ENCODE measurements around the gene ONECUT1.

Gene ONECUT1

DNA sequence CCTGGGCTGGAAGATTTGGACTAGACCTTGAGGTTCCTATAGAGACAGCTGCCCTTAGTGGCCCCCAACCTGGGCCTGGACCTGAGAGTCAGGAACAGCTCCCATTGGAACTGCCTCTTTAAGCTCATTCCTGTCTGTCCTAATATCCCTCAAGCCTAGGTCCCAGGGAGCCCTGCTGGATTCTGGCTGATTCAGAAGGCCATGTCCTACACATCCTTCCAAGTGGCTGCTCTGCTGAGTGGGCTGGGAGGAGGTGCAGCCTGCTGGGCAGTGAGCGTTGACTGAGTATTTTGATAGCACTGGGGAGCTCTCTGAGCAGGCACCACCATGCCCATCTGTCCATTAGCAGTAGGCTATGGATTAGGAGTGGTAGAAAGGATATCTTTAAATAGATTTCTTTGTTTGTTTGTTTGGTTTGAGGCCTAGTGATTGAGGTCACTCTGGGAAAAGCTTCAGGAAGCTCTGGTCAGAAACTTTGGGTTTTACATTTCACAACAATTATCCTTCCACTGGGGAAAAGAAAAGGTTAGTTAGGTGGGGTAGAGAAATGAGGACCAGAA is 56.4 kb downstream of the ONECUT1 start:
- ChIA-PET CTCF (interaction anchor here (0.9 to 7.5 kb wide), 11 partner anchors 10 to 476 kb away, joined by 3 to 204 read pairs (median 4); no protein-coding TSS in a partner anchor), POLR2A (no interaction called here)
- no peak for DNase-seq (ENCODE audit: extremely low spot score)
- TF ChIP-seq, protein P1, sequence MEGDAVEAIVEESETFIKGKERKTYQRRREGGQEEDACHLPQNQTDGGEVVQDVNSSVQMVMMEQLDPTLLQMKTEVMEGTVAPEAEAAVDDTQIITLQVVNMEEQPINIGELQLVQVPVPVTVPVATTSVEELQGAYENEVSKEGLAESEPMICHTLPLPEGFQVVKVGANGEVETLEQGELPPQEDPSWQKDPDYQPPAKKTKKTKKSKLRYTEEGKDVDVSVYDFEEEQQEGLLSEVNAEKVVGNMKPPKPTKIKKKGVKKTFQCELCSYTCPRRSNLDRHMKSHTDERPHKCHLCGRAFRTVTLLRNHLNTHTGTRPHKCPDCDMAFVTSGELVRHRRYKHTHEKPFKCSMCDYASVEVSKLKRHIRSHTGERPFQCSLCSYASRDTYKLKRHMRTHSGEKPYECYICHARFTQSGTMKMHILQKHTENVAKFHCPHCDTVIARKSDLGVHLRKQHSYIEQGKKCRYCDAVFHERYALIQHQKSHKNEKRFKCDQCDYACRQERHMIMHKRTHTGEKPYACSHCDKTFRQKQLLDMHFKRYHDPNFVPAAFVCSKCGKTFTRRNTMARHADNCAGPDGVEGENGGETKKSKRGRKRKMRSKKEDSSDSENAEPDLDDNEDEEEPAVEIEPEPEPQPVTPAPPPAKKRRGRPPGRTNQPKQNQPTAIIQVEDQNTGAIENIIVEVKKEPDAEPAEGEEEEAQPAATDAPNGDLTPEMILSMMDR (IDR thresholded peaks at IDR 0.05; ENCODE audit: control extremely low read depth, extremely low read depth, low read depth, missing control alignments): no peak

DNA sequence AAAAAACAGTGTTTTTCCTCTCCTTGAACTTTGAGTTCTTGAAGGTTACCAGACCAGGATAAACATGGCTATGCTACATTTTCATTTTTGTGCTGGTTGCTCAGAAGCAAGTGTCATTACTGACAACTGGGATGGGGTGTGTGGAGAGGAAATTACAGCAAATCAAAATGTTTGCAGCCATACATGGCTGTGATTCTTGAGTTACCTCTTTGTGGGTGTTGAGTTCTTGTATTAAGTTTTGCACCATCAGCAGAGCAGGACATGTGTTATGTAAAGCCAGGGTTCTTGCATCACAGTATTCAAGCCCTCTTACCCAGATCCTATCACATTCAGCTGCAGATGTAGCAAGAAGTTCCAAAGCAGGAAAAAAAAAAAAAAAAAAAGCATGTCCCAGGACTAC is 57.0 kb downstream of the ONECUT1 start:
- TF ChIP-seq, protein P1 (IDR thresholded peaks at IDR 0.05; ENCODE audit: control extremely low read depth, extremely low read depth, low read depth, missing control alignments): no peak
- DNase-seq (ENCODE audit: extremely low spot score): no peak
- ChIA-PET POLR2A (no interaction called here), CTCF (interaction anchor here (0.9 to 7.5 kb wide), 4 partner anchors 14 to 476 kb away, joined by 3 to 204 read pairs (median 4); no protein-coding TSS in a partner anchor)

DNA sequence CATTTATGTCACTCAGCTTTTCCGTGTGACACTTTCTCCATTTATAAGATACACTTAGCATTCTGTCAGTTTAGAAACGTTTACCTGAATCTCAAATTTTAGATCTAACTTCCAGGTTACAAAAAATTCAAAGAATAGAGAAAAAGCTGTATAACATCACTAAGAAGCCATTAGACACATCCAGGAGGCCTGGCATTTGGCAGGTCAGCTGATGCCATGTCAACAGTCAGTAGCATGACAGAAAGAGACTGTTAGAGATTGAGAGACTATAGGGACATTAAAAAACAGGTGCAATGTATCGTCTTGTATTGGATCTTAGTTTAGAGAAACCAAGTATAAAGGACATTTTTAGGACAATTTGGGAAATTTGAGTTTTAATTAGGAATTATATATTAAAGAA is 57.6 kb downstream of the ONECUT1 start:
- CTCF ChIA-PET: interaction anchor here (1.3 to 7.5 kb wide), 3 partner anchors 436 to 549 kb away, joined by 3 to 204 read pairs (median 5); no protein-coding TSS in a partner anchor
- TF ChIP-seq, protein P1 (IDR thresholded peaks at IDR 0.05; ENCODE audit: control extremely low read depth, extremely low read depth, low read depth, missing control alignments): no peak
- POLR2A ChIA-PET: no interaction called here
- DNase-seq (ENCODE audit: extremely low spot score): no peak

DNA sequence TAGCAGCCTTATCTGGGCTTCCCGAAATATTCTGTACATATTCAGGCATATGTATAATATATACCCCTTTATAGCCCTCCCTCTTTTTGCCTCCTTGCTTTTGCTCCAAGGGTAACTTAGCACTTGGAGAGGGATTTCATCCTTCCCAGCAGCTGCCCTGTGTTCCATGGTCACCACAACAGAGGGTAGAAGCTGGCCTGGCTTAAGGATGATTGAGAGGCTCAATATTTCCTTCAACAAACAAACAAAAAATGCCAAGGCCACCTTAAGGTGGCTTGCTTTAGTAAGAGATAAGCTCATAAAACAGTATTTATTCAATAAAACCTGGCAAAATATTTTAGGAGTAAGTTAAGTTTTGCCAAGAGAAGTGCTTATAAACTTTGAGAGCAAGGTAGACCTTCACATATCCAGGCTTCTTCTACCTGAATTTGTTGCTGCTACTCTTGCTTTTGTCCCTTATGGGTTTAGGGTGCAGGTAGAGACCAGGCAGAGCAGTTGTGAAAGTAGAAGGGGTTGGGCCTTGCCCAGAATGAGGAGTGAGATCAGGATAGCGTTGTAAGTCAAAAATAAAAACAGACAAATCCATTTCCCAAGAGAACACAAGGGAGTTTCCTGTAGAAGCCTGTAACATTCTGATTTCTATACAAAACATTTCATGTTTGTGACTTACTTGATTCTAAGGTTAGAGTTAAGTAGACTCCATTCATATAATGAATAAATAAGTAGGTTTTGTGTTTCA is 58.2 kb downstream of the ONECUT1 start:
- TF ChIP-seq, protein P1 (IDR thresholded peaks at IDR 0.05; ENCODE audit: control extremely low read depth, extremely low read depth, low read depth, missing control alignments): no peak
- DNase-seq (ENCODE audit: extremely low spot score): no peak
- CTCF ChIA-PET: interaction anchor here (1.3 to 7.5 kb wide), 6 partner anchors 16 to 548 kb away, joined by 3 to 204 read pairs (median 4); no protein-coding TSS in a partner anchor
- POLR2A ChIA-PET: no interaction called here

DNA sequence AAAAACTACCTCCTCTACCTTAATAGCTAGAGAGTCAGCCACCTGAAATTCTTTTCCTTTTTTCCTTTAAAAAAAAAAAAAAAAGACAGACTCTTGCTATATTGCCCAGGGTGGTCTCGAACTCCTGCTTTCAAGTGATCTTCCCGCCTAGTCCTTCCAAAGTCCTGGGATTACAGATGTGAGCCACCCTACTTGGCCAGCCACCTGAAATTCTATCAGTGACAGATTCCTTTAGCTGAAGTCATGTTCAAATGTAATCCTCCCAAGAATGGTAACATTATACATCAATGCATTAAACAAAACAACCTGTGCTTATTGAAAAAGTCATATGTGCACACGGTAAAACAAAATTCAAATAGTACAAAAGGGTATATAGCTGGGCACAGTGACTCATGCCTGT is 59.1 kb downstream of the ONECUT1 start:
- DNase-seq (ENCODE audit: extremely low spot score): no peak
- TF ChIP-seq, protein P1 (IDR thresholded peaks at IDR 0.05; ENCODE audit: control extremely low read depth, extremely low read depth, low read depth, missing control alignments): no peak
- ChIA-PET POLR2A (interaction anchor here (0.7 kb wide), 1 partner anchor 480 kb away, joined by 4 read pairs; no protein-coding TSS in a partner anchor), CTCF (interaction anchor here (0.7 to 7.5 kb wide), 7 partner anchors 12 to 547 kb away, joined by 3 to 204 read pairs (median 4); no protein-coding TSS in a partner anchor)

DNA sequence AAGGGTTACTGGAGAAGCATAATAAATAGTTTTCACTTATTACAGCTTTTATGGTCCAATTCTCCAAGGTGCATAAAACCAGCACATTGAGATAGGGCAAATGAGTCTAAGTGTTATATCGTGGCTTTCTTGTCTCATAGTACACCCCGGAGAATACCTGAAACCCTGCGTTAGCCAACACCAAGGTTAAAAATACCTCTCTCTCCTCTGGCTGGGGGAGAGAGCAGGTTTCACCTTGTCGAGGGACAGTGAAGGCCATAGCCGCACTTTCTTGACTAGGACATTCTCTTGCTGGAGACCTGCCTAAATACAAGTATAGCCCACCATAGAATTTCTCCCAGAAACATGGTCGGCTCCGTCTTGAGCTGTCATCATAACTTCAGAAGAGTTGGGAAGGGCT is 59.5 kb downstream of the ONECUT1 start:
- no peak for DNase-seq (ENCODE audit: extremely low spot score)
- ChIA-PET CTCF (interaction anchor here (0.7 to 7.5 kb wide), 5 partner anchors 11 to 547 kb away, joined by 3 to 204 read pairs (median 5); no protein-coding TSS in a partner anchor), POLR2A (no interaction called here)
- TF ChIP-seq, protein P1 (IDR thresholded peaks at IDR 0.05; ENCODE audit: control extremely low read depth, extremely low read depth, low read depth, missing control alignments): no peak

Data from GM10248 (cell line).